Measurements from ENCODE around the gene DHRS12. TPM values are rescaled to one million over a fixed set of nuclear protein-coding genes. Genes with fewer than 3 reads are reported as not detected.
A peak's percentile ranks its signal among the peaks of the same experiment; 100 is the strongest.

DHRS12 gene
- total RNA-seq, 1 donor, result 4.3 TPM

- no peak overlapping the region for H3K4me3 ChIP-seq (ENCODE audit: low read depth, low read length)
- DNase-seq (ENCODE audit: low read depth), result no peak
- TF ChIP-seq CTCF (IDR thresholded peaks at IDR 0.05; ENCODE audit: insufficient read depth, low read depth, low read length), result no peak
Measured at GRCh38 chr13:51784097-51784496, 19.9 kb downstream of the DHRS12 start.

GRCh38 chr13:51783428-51784094, 20.4 kb downstream of the DHRS12 start:
- no peak for DNase-seq (ENCODE audit: low read depth)
- no peak overlapping the region for H3K4me3 ChIP-seq (ENCODE audit: low read depth, low read length)
- TF ChIP-seq CTCF (IDR thresholded peaks at IDR 0.05; ENCODE audit: insufficient read depth, low read depth, low read length), result no peak

- TF ChIP-seq CTCF (IDR thresholded peaks at IDR 0.05; ENCODE audit: insufficient read depth, low read depth, low read length), result no peak
- no peak for DNase-seq (ENCODE audit: low read depth)
Measured at GRCh38 chr13:51782026-51782710, 21.8 kb downstream of the DHRS12 start.

GRCh38 chr13:51781246-51782022, 22.5 kb downstream of the DHRS12 start:
- H3K4me3 ChIP-seq (ENCODE audit: low read depth, low read length), result no peak overlapping the region
- no peak for DNase-seq (ENCODE audit: low read depth)
- peak; percentile 39 for TF ChIP-seq CTCF (IDR thresholded peaks at IDR 0.05; ENCODE audit: insufficient read depth, low read depth, low read length)

More at GRCh38 chr13:51782026-51782710, 21.8 kb downstream of the DHRS12 start:
- H3K4me3 ChIP-seq (ENCODE audit: low read depth, low read length), result no peak overlapping the region

- no peak for TF ChIP-seq CTCF (IDR thresholded peaks at IDR 0.05; ENCODE audit: insufficient read depth, low read depth, low read length)
- H3K4me3 ChIP-seq (ENCODE audit: low read depth, low read length), result no peak overlapping the region
- no peak for DNase-seq (ENCODE audit: low read depth)
Measured at GRCh38 chr13:51780099-51780498, 23.9 kb downstream of the DHRS12 start.

GRCh38 chr13:51778392-51778791, 25.6 kb downstream of the DHRS12 start:
- H3K4me3 ChIP-seq (ENCODE audit: low read depth, low read length), result no peak overlapping the region
- DNase-seq (ENCODE audit: low read depth), result no peak
- no peak for TF ChIP-seq CTCF (IDR thresholded peaks at IDR 0.05; ENCODE audit: insufficient read depth, low read depth, low read length)

Measured in fibroblast of villous mesenchyme (primary cell).